ENCODE data around the gene COL5A3.
A peak's percentile ranks its signal among the peaks of the same experiment; 100 is the strongest.

The COL5A3 gene

GRCh38 chr19:9935506-9936325, 74.6 kb downstream of the COL5A3 start:
- H3K4me3 ChIP-seq (ENCODE audit: low read depth in 1 of 2, low read length in 2 of 2), result no peak overlapping the region
- no peak overlapping the region for H3K27ac ChIP-seq (ENCODE audit: low read length)
- no peaks in the 10 kb centered on the region for H4K20me1 ChIP-seq (ENCODE audit: insufficient read depth, low read length)
- no peak for ATAC-seq (ENCODE audit: insufficient read depth, low read depth)
- no peak for DNase-seq
- peaks cover 3% of the 10 kb centered on the region; the same call in 1 of the 2 replicates for H3K4me1 ChIP-seq (ENCODE audit: insufficient read depth, low read length)
- no peaks in the 10 kb centered on the region for H3K36me3 ChIP-seq (ENCODE audit: insufficient read depth, low read length)
- H3K9me3 ChIP-seq (ENCODE audit: insufficient read depth, low read length, severe bottlenecking), result no peaks in the 10 kb centered on the region
- no peak overlapping the region for H3K9ac ChIP-seq (ENCODE audit: low read depth, low read length)
- H3K4me2 ChIP-seq (ENCODE audit: insufficient read depth, low read length), result no peak overlapping the region
- no peaks in the 10 kb centered on the region for H3K27me3 ChIP-seq (ENCODE audit: insufficient read depth, low read length, poor library complexity)
- H2AFZ ChIP-seq (ENCODE audit: low read depth, low read length), result no peak overlapping the region
- no peaks in the 10 kb centered on the region for H3K79me2 ChIP-seq (ENCODE audit: insufficient read depth, low read length)
- TF ChIP-seq EZH2 (IDR thresholded peaks at IDR 0.05; ENCODE audit: borderline replicate concordance, low read depth, low read length, severe bottlenecking) (no peak), CTCF (IDR thresholded peaks at IDR 0.05; ENCODE audit: borderline replicate concordance, extremely low read depth, low read length, poor library complexity, severe bottlenecking) (no peak)

GRCh38 chr19:9934132-9934950, 76.0 kb downstream of the COL5A3 start:
- DNase-seq, result peak; percentile 72
- H3K79me2 ChIP-seq (ENCODE audit: insufficient read depth, low read length), result no peaks in the 10 kb centered on the region
- no peak for TF ChIP-seq EZH2 (IDR thresholded peaks at IDR 0.05; ENCODE audit: borderline replicate concordance, low read depth, low read length, severe bottlenecking)
- peak; percentile 73 for TF ChIP-seq CTCF (IDR thresholded peaks at IDR 0.05; ENCODE audit: borderline replicate concordance, extremely low read depth, low read length, poor library complexity, severe bottlenecking)
- no peak overlapping the region for H3K4me3 ChIP-seq (ENCODE audit: low read depth in 1 of 2, low read length in 2 of 2)
- H3K36me3 ChIP-seq (ENCODE audit: insufficient read depth, low read length), result no peaks in the 10 kb centered on the region
- H3K4me1 ChIP-seq (ENCODE audit: insufficient read depth, low read length), result peaks cover 3% of the 10 kb centered on the region; the same call in 1 of the 2 replicates
- H2AFZ ChIP-seq (ENCODE audit: low read depth, low read length), result no peak overlapping the region
- peak; percentile 62 for ATAC-seq (ENCODE audit: insufficient read depth, low read depth)
- H4K20me1 ChIP-seq (ENCODE audit: insufficient read depth, low read length), result no peaks in the 10 kb centered on the region
- H3K27me3 ChIP-seq (ENCODE audit: insufficient read depth, low read length, poor library complexity), result no peaks in the 10 kb centered on the region
- no peak overlapping the region for H3K27ac ChIP-seq (ENCODE audit: low read length)
- no peaks in the 10 kb centered on the region for H3K9me3 ChIP-seq (ENCODE audit: insufficient read depth, low read length, severe bottlenecking)
- H3K4me2 ChIP-seq (ENCODE audit: insufficient read depth, low read length), result no peak overlapping the region
- H3K9ac ChIP-seq (ENCODE audit: low read depth, low read length), result no peak overlapping the region

- Histone ChIP-seq H3K4me3 (ENCODE audit: low read depth in 1 of 2, low read length in 2 of 2) (no peak overlapping the region), H3K27ac (ENCODE audit: low read length) (no peak overlapping the region), H3K27me3 (ENCODE audit: insufficient read depth, low read length, poor library complexity) (no peaks in the 10 kb centered on the region), H2AFZ (ENCODE audit: low read depth, low read length) (no peak overlapping the region), H3K9ac (ENCODE audit: low read depth, low read length) (no peak overlapping the region), H3K9me3 (ENCODE audit: insufficient read depth, low read length, severe bottlenecking) (no peaks in the 10 kb centered on the region), H3K4me1 (ENCODE audit: insufficient read depth, low read length) (peaks cover 3% of the 10 kb centered on the region; the same call in 1 of the 2 replicates), H3K4me2 (ENCODE audit: insufficient read depth, low read length) (no peak overlapping the region), H3K36me3 (ENCODE audit: insufficient read depth, low read length) (no peaks in the 10 kb centered on the region), H3K79me2 (ENCODE audit: insufficient read depth, low read length) (no peaks in the 10 kb centered on the region), H4K20me1 (ENCODE audit: insufficient read depth, low read length) (no peaks in the 10 kb centered on the region)
- ATAC-seq (ENCODE audit: insufficient read depth, low read depth) (no peak), DNase-seq (no peak)
- TF ChIP-seq EZH2 (IDR thresholded peaks at IDR 0.05; ENCODE audit: borderline replicate concordance, low read depth, low read length, severe bottlenecking) (no peak), CTCF (IDR thresholded peaks at IDR 0.05; ENCODE audit: borderline replicate concordance, extremely low read depth, low read length, poor library complexity, severe bottlenecking) (no peak)
Measured at GRCh38 chr19:9932835-9933234, 77.5 kb downstream of the COL5A3 start.

Measured in DND-41 (cell line).